Neural cell (in vitro differentiated cells): ENCODE data around the gene HIVEP3. TPM values are rescaled to one million over a fixed set of nuclear protein-coding genes. Genes with fewer than 3 reads are reported as not detected.

Experiments
- H2AFZ ChIP-seq: fragments of 200-600, 300-800 bp; sonication (generic), shearing (Covaris generic); 2 replicates; pipeline ENCODE4 v1.6.0; 2014; ENCODE audit warnings: low read depth, mild to moderate bottlenecking, antibody characterized with exemption, low read length, moderate library complexity
- H3F3A ChIP-seq: fragments of 200-600 bp; shearing (Covaris generic); 2 replicates; pipeline ENCODE4 v1.6.1; 2016; ENCODE audit warnings: mild to moderate bottlenecking, moderate library complexity, mixed read lengths, antibody characterized with exemption, low read length; ENCODE audit not compliant: insufficient read depth, poor library complexity, severe bottlenecking
- H3K27ac ChIP-seq: fragments of 200-600, 300-800 bp; sonication (generic), shearing (Covaris generic); 2 replicates; pipeline ENCODE4 v1.5.1; 2014; ENCODE audit warnings: mild to moderate bottlenecking, low read length, moderate library complexity
- H3K27me3 ChIP-seq: fragments of 300-800, 200-600 bp; sonication (generic), shearing (Covaris generic); 2 replicates; pipeline ENCODE4 v1.6.0; 2014; ENCODE audit warnings: mild to moderate bottlenecking, low read depth, low read length, moderate library complexity; ENCODE audit not compliant: insufficient read depth
- H3K36me3 ChIP-seq: fragments of 300-800, 200-600 bp; sonication (generic), shearing (Covaris generic); 2 replicates; pipeline ENCODE4 v1.5.1; 2014; ENCODE audit warnings: mild to moderate bottlenecking, antibody characterized with exemption, low read length, moderate library complexity; ENCODE audit not compliant: insufficient read depth
- H3K4me2 ChIP-seq: fragments of 300-800, 200-600 bp; sonication (generic), shearing (Covaris generic); 2 replicates; pipeline ENCODE4 v1.6.0; 2014; ENCODE audit warnings: mild to moderate bottlenecking, low read length
- H3K4me3 ChIP-seq: fragments of 300-800, 200-600 bp; sonication (generic), shearing (Covaris generic); 2 replicates; pipeline ENCODE4 v1.5.1; 2014; ENCODE audit warnings: mild to moderate bottlenecking, low read length, moderate library complexity
- H3K79me2 ChIP-seq: fragments of 200-600 bp; shearing (Covaris generic); replicated peaks from 2 replicates; pipeline ENCODE4 v1.6.0; 2014; ENCODE audit warnings: mild to moderate bottlenecking, low read length, moderate library complexity; ENCODE audit not compliant: insufficient read depth
- H3K9ac ChIP-seq: fragments of 300-800, 200-600 bp; sonication (generic), shearing (Covaris generic); 2 replicates; pipeline ENCODE4 v1.6.1; 2016; ENCODE audit warnings: mild to moderate bottlenecking, low read length, mixed read lengths
- H3K9me2 ChIP-seq: fragments of 200-600 bp; shearing (Covaris generic); 2 replicates; pipeline ENCODE4 v1.6.1; 2016; ENCODE audit warnings: mild to moderate bottlenecking, low read length, mixed read lengths; ENCODE audit not compliant: insufficient read depth
- H3K9me3 ChIP-seq: fragments of 200-600, 300-800 bp; sonication (generic), shearing (Covaris generic); 2 replicates; pipeline ENCODE4 v1.6.1; 2016; ENCODE audit warnings: mild to moderate bottlenecking, mixed run types, low read length, moderate library complexity, mixed read lengths
- H4K20me1 ChIP-seq: fragments of 200-600 bp; shearing (Covaris generic); 2 replicates; pipeline ENCODE4 v1.6.1; 2016; ENCODE audit warnings: mild to moderate bottlenecking, mixed run types; ENCODE audit not compliant: insufficient read depth
- CTCF ChIP-seq: fragments of 450-650 bp; IDR thresholded peaks from 2 replicates; pipeline ENCODE4 v1.5.1; 2014; ENCODE audit warnings: antibody characterized with exemption, mild to moderate bottlenecking, moderate library complexity; ENCODE audit not compliant: poor library complexity, severe bottlenecking
- EP300 ChIP-seq: fragments of 450-650 bp; conservative IDR thresholded peaks from 2 replicates; pipeline ENCODE4 v1.6.1; 2014; ENCODE audit warnings: antibody characterized with exemption, mild to moderate bottlenecking, moderate library complexity; ENCODE audit not compliant: poor library complexity, severe bottlenecking
- EZH2 ChIP-seq: fragments of 200-600, 300-800 bp; shearing (Covaris generic), sonication (generic); IDR thresholded peaks from 2 replicates; pipeline ENCODE4 v1.6.1; 2014; ENCODE audit warnings: antibody characterized with exemption, low read length, borderline replicate concordance, mild to moderate bottlenecking; ENCODE audit not compliant: insufficient read depth, poor library complexity, severe bottlenecking
- MXI1 ChIP-seq: fragments of 450-650 bp; conservative IDR thresholded peaks from 2 replicates; pipeline ENCODE4 v1.6.1; 2014; ENCODE audit warnings: antibody characterized with exemption, mild to moderate bottlenecking; ENCODE audit not compliant: poor library complexity, severe bottlenecking
- RAD21 ChIP-seq: fragments of 450-650 bp; conservative IDR thresholded peaks from 2 replicates; pipeline ENCODE4 v1.6.1; 2014; ENCODE audit warnings: antibody characterized with exemption, mild to moderate bottlenecking, moderate library complexity
- REST ChIP-seq: IDR thresholded peaks from 2 replicates; pipeline ENCODE4 v1.6.1; 2012; ENCODE audit warnings: borderline replicate concordance
- TAF1 ChIP-seq: IDR thresholded peaks from 2 replicates; pipeline ENCODE4 v1.6.1; 2012; ENCODE audit warnings: low read depth
- polyA plus RNA-seq: library from polyadenylated mRNA; depleted of rRNA; stranded (reverse); fragments of >200 nt; gene quantifications from 2 replicates; pipeline ENCODE4 v1.2.3, GENCODE V29; 2014

The HIVEP3 gene
- polyA plus RNA-seq, 1 donor from 2014 or later: 2.6 TPM

- Histone ChIP-seq H3F3A (no peaks in the 10 kb centered on the region), H3K4me3 (no peak overlapping the region), H3K79me2 (no peaks in the 10 kb centered on the region), H3K27ac (no peak overlapping the region), H3K9me2 (no peaks in the 10 kb centered on the region), H2AFZ (no peak overlapping the region), H3K36me3 (no peaks in the 10 kb centered on the region), H3K4me2 (no peak overlapping the region), H4K20me1 (no peaks in the 10 kb centered on the region), H3K9ac (no peak overlapping the region), H3K27me3 (no peaks in the 10 kb centered on the region), H3K9me3 (no peaks in the 10 kb centered on the region)
- TF ChIP-seq EZH2 (no peak), CTCF (no peak), TAF1 (no peak), RAD21 (no peak)
Measured at GRCh38 chr1:41626616-41627375, 291.9 kb downstream of the HIVEP3 start.

GRCh38 chr1:41626146-41626545 is 292.6 kb downstream of the HIVEP3 start:
- Histone ChIP-seq H3K79me2 (no peaks in the 10 kb centered on the region), H4K20me1 (no peaks in the 10 kb centered on the region), H3K9me2 (no peaks in the 10 kb centered on the region), H3K4me2 (no peak overlapping the region), H3K27me3 (no peaks in the 10 kb centered on the region), H3K9ac (no peak overlapping the region), H3K27ac (no peak overlapping the region), H3K9me3 (no peaks in the 10 kb centered on the region), H3K4me3 (no peak overlapping the region), H3F3A (no peaks in the 10 kb centered on the region), H2AFZ (no peak overlapping the region), H3K36me3 (no peaks in the 10 kb centered on the region)
- TF ChIP-seq RAD21: no peak
- no peak for TF ChIP-seq EP300
- TF ChIP-seq MXI1: no peak
- no peak for TF ChIP-seq REST
- TF ChIP-seq CTCF: no peak
- no peak for TF ChIP-seq EZH2
- no peak for TF ChIP-seq TAF1
